ENCODE measurements around the gene ALKBH7. TPM values are rescaled to one million over a fixed set of nuclear protein-coding genes. Genes with fewer than 3 reads are reported as not detected.
"Not testable (repeated sequence)": the region's sequence is repeated elsewhere in the genome, so short reads cannot be mapped to it uniquely, and the experiment has no call there.

The ALKBH7 gene
- total RNA-seq, 1 donor from 2014 or later, result 139 TPM

GRCh38 chr19:6360857-6361216 is 11.8 kb upstream of the ALKBH7 start:
- ATAC-seq; DNase-seq; intact Hi-C loops (cut with micrococcal nuclease): not testable (repeated sequence)

- ATAC-seq (no peak), DNase-seq (no peak)
- intact Hi-C loops (cut with micrococcal nuclease), result no loop called here
Measured at GRCh38 chr19:6362027-6362350, 10.6 kb upstream of the ALKBH7 start.

- intact Hi-C loops (cut with micrococcal nuclease), result no loop called here
- DNase-seq (no peak), ATAC-seq (no peak)
Measured at GRCh38 chr19:6362351-6362801, 10.2 kb upstream of the ALKBH7 start.

GRCh38 chr19:6364353-6364752 is 8.2 kb upstream of the ALKBH7 start:
- DNase-seq, result no peak
- no peak for ATAC-seq
- intact Hi-C loops (cut with micrococcal nuclease), result no loop called here

- ATAC-seq (peak; percentile 86), DNase-seq (peak; percentile 99)
- intact Hi-C loops (cut with micrococcal nuclease), result no loop called here
Measured at GRCh38 chr19:6373096-6373812, 660 bp downstream of the ALKBH7 start.

GRCh38 chr19:6373813-6374108 is 1.2 kb downstream of the ALKBH7 start:
- ATAC-seq (no peak), DNase-seq (no peak)
- intact Hi-C loops (cut with micrococcal nuclease), result no loop called here

- peak; percentile 52 for DNase-seq
- intact Hi-C loops (cut with micrococcal nuclease), result no loop called here
Measured at GRCh38 chr19:6374161-6374709, 1.6 kb downstream of the ALKBH7 start.

GRCh38 chr19:6374711-6375410 is 2.3 kb downstream of the ALKBH7 start:
- no peak for DNase-seq
- no peak for ATAC-seq
- intact Hi-C loops (cut with micrococcal nuclease), result no loop called here

More at GRCh38 chr19:6374161-6374709, 1.6 kb downstream of the ALKBH7 start:
- no peak for ATAC-seq

GRCh38 chr19:6375411-6376010 is 2.9 kb downstream of the ALKBH7 start, which contains the start of gene PSPN:
Gene PSPN (minus strand): TSS chr19:6375933. CDS start chr19:6375849, 84 bp downstream.
- no peak for DNase-seq
- ATAC-seq, result no peak
- intact Hi-C loops (cut with micrococcal nuclease), result no loop called here

GRCh38 chr19:6376512-6377190 is 4.1 kb downstream of the ALKBH7 start:
- intact Hi-C loops (cut with micrococcal nuclease), result no loop called here
- ATAC-seq (no peak), DNase-seq (no peak)

- DNase-seq (no peak), ATAC-seq (no peak)
- intact Hi-C loops (cut with micrococcal nuclease), result no loop called here
Measured at GRCh38 chr19:6378041-6378440, 5.4 kb downstream of the ALKBH7 start.

- DNase-seq (no peak), ATAC-seq (no peak)
- intact Hi-C loops (cut with micrococcal nuclease), result no loop called here
Measured at GRCh38 chr19:6378486-6378885, 5.9 kb downstream of the ALKBH7 start.

GRCh38 chr19:6379744-6380143 is 7.2 kb downstream of the ALKBH7 start:
- intact Hi-C loops (cut with micrococcal nuclease), result no loop called here
- ATAC-seq (no peak), DNase-seq (no peak)

- no peak for ATAC-seq
- intact Hi-C loops (cut with micrococcal nuclease), result no loop called here
- DNase-seq, result no peak
Measured at GRCh38 chr19:6381030-6381750, 8.6 kb downstream of the ALKBH7 start.

GRCh38 chr19:6383188-6383587 is 10.6 kb downstream of the ALKBH7 start:
- no peak for DNase-seq
- intact Hi-C loops (cut with micrococcal nuclease), result no loop called here
- ATAC-seq, result no peak

GRCh38 chr19:6384381-6384780 is 11.8 kb downstream of the ALKBH7 start:
- intact Hi-C loops (cut with micrococcal nuclease), result no loop called here
- no peak for ATAC-seq
- no peak for DNase-seq

GRCh38 chr19:6387372-6387771 is 14.8 kb downstream of the ALKBH7 start:
- no peak for ATAC-seq
- intact Hi-C loops (cut with micrococcal nuclease), result no loop called here
- DNase-seq, result no peak

- DNase-seq, result no peak
Measured at GRCh38 chr19:6392221-6393073, 19.9 kb downstream of the ALKBH7 start.

More at GRCh38 chr19:6392221-6393073, 19.9 kb downstream of the ALKBH7 start:
- intact Hi-C loops (cut with micrococcal nuclease), result no loop called here
- no peak for ATAC-seq
